GM23338 (cell line): ENCODE results near the gene PCDHGB3. TPM values are rescaled to one million over a fixed set of nuclear protein-coding genes. Genes with fewer than 3 reads are reported as not detected.

Experiments
- ATAC-seq: fragments of 200-7000 bp; cut with Tn5 transposase; 3 replicates; pipeline ENCODE4 v1.9.1; 2020
- DNase-seq: peaks from one replicate; pipeline ENCODE4 v3.0.0-alpha.2; 2015; ENCODE audit warnings: low spot score
- H2AFZ ChIP-seq: fragments of 200-600 bp; sonication (generic); 2 replicates; pipeline ENCODE4 v1.8.0; 2016; ENCODE audit warnings: antibody characterized with exemption, mild to moderate bottlenecking, moderate library complexity
- H3F3A ChIP-seq: fragments of 200-600 bp; sonication (generic); replicated peaks from 2 replicates; pipeline ENCODE4 v1.8.0; 2017; ENCODE audit warnings: antibody characterized with exemption, mixed run types, low read depth
- H3K27ac ChIP-seq: fragments of 200-600 bp; sonication (generic); 2 replicates; pipeline ENCODE4 v1.6.1; 2016; ENCODE audit warnings: low read depth
- H3K27me3 ChIP-seq: fragments of 200-600 bp; sonication (generic); 2 replicates; pipeline ENCODE4 v1.8.0; 2016; ENCODE audit warnings: mild to moderate bottlenecking, mixed run types, moderate library complexity; ENCODE audit not compliant: insufficient read depth
- H3K36me3 ChIP-seq: fragments of 200-600 bp; sonication (generic); 2 replicates; pipeline ENCODE4 v1.8.0; 2016; ENCODE audit warnings: mild to moderate bottlenecking; ENCODE audit not compliant: insufficient read depth
- H3K4me1 ChIP-seq: fragments of 200-600 bp; sonication (generic); 2 replicates; pipeline ENCODE4 v1.8.0; 2016; ENCODE audit warnings: mild to moderate bottlenecking, moderate library complexity; ENCODE audit not compliant: insufficient read depth
- H3K4me2 ChIP-seq: fragments of 200-600 bp; sonication (generic); 2 replicates; pipeline ENCODE4 v1.7.1; 2017; ENCODE audit warnings: mixed run types
- H3K4me3 ChIP-seq: fragments of 200-600 bp; sonication (generic); 2 replicates; pipeline ENCODE4 v1.6.1; 2016; ENCODE audit warnings: mixed run types
- H3K79me2 ChIP-seq: fragments of 200-600 bp; sonication (generic); replicated peaks from 2 replicates; pipeline ENCODE4 v1.8.0; 2017; ENCODE audit warnings: mild to moderate bottlenecking; ENCODE audit not compliant: insufficient read depth
- H3K9me2 ChIP-seq: fragments of 200-600 bp; sonication (generic); 2 replicates; pipeline ENCODE4 v1.8.0; 2017; ENCODE audit not compliant: insufficient read depth
- H4K20me1 ChIP-seq: fragments of 200-600 bp; sonication (generic); replicated peaks from 2 replicates; pipeline ENCODE4 v1.8.0; 2017; ENCODE audit warnings: mild to moderate bottlenecking; ENCODE audit not compliant: insufficient read depth
- H3K27ac Mint-ChIP-seq: 2 replicates; pipeline ENCODE4 v1.8.0; 2020; ENCODE audit warnings: inconsistent platforms, mild to moderate bottlenecking, moderate library complexity, mixed read lengths
- H3K27me3 Mint-ChIP-seq: 3 replicates; pipeline ENCODE4 v1.8.0; 2022; ENCODE audit warnings: low read depth, mild to moderate bottlenecking, moderate library complexity, mixed read lengths, inconsistent platforms; ENCODE audit not compliant: insufficient read depth, poor library complexity
- H3K36me3 Mint-ChIP-seq: 3 replicates; pipeline ENCODE4 v1.8.0; 2021; ENCODE audit warnings: low read depth, mild to moderate bottlenecking, inconsistent platforms, moderate library complexity, mixed read lengths
- H3K4me1 Mint-ChIP-seq: 3 replicates; pipeline ENCODE4 v1.8.0; 2020; ENCODE audit warnings: mild to moderate bottlenecking, inconsistent platforms, mixed read lengths
- H3K4me3 Mint-ChIP-seq: 3 replicates; pipeline ENCODE4 v1.8.0; 2021; ENCODE audit warnings: moderate library complexity, mild to moderate bottlenecking, inconsistent platforms, mixed read lengths
- H3K9me3 Mint-ChIP-seq: 3 replicates; pipeline ENCODE4 v1.8.0; 2020; ENCODE audit warnings: moderate library complexity, mild to moderate bottlenecking, inconsistent platforms, mixed read lengths
- CREB1 ChIP-seq: fragments of 250-450 bp; sonication (Bioruptor Pico); IDR thresholded peaks from 2 replicates; pipeline ENCODE4 v1.5.0; 2020; ENCODE audit warnings: low read depth, mild to moderate bottlenecking, moderate library complexity
- EZH2 ChIP-seq: fragments of 200-600 bp; sonication (generic); IDR thresholded peaks from one replicate; pipeline ENCODE4 v1.8.0; 2017; ENCODE audit warnings: antibody characterized with exemption, mild to moderate bottlenecking, low read depth; ENCODE audit not compliant: unreplicated experiment
- EZH2phosphoT487 ChIP-seq: fragments of 200-600 bp; sonication (generic); IDR thresholded peaks from one replicate; pipeline ENCODE4 v1.8.1; 2018; ENCODE audit warnings: antibody characterized with exemption; ENCODE audit not compliant: unreplicated experiment
- JUNB ChIP-seq: IDR thresholded peaks from one replicate; pipeline ENCODE4 v1.6.1; 2016; ENCODE audit warnings: antibody characterized with exemption; ENCODE audit not compliant: unreplicated experiment
- NANOG ChIP-seq: IDR thresholded peaks from 2 replicates; pipeline ENCODE4 v1.6.1; 2016; ENCODE audit warnings: antibody characterized with exemption, borderline replicate concordance
- POLR2AphosphoS5 ChIP-seq: IDR thresholded peaks from 2 replicates; pipeline ENCODE4 v1.6.1; 2016; ENCODE audit warnings: antibody characterized with exemption, low read depth
- REST ChIP-seq: IDR thresholded peaks from one replicate; pipeline ENCODE4 v1.6.1; 2018; ENCODE audit warnings: antibody characterized with exemption; ENCODE audit not compliant: unreplicated experiment
- STAT1 ChIP-seq: IDR thresholded peaks from one replicate; pipeline ENCODE4 v1.6.1; 2016; ENCODE audit warnings: antibody characterized with exemption; ENCODE audit not compliant: unreplicated experiment
- ZNF114 ChIP-seq: fragments of 250-450 bp; sonication (Bioruptor Pico); IDR thresholded peaks from 2 replicates; pipeline ENCODE4 v1.5.0; 2020; ENCODE audit warnings: mild to moderate bottlenecking, moderate library complexity
- ZNF331 ChIP-seq: fragments of 250-450 bp; sonication (Bioruptor Pico); IDR thresholded peaks from 2 replicates; pipeline ENCODE4 v1.5.0; 2020; ENCODE audit warnings: low read depth, mild to moderate bottlenecking, moderate library complexity
- ZNF462 ChIP-seq: fragments of 250-450 bp; sonication (Bioruptor Pico); IDR thresholded peaks from 2 replicates; pipeline ENCODE4 v1.5.0; 2020; ENCODE audit warnings: mild to moderate bottlenecking, moderate library complexity
- polyA plus RNA-seq: library from polyadenylated mRNA; unstranded; fragments of >200 nt; fragmentation: Nextera tagmentation; extraction: Ambion mirVana; gene quantifications from 2 replicates; pipeline ENCODE4 v1.2.1, GENCODE V29; 2016
- total RNA-seq: library from RNA; depleted of rRNA; stranded (reverse); fragments of >200 nt; shearing (Covaris generic); gene quantifications from 2 replicates; pipeline ENCODE4 v1.2.3, GENCODE V29; 2014
- TF ChIP-seq, protein P1 (sequence below), 2 experiments: fragments of 200-600 bp in 1 of 2; sonication (generic) in 1 of 2; conservative IDR thresholded peaks; 2 replicates each; pipeline versions ENCODE4 v1.5.1 to v1.6.1; 2016 to 2017; ENCODE audit warnings: antibody characterized with exemption in 2 of 2, low read depth in 2 of 2, mild to moderate bottlenecking in 2 of 2, moderate library complexity in 1 of 2
- TF ChIP-seq, protein P2 (sequence below): IDR thresholded peaks from 2 replicates; pipeline ENCODE4 v1.6.1; 2016; ENCODE audit warnings: antibody characterized with exemption

Gene PCDHGB3
- total and polyA plus RNA-seq, 2 experiments from 2014 or later: 0.24 to 5.8 TPM

DNA sequence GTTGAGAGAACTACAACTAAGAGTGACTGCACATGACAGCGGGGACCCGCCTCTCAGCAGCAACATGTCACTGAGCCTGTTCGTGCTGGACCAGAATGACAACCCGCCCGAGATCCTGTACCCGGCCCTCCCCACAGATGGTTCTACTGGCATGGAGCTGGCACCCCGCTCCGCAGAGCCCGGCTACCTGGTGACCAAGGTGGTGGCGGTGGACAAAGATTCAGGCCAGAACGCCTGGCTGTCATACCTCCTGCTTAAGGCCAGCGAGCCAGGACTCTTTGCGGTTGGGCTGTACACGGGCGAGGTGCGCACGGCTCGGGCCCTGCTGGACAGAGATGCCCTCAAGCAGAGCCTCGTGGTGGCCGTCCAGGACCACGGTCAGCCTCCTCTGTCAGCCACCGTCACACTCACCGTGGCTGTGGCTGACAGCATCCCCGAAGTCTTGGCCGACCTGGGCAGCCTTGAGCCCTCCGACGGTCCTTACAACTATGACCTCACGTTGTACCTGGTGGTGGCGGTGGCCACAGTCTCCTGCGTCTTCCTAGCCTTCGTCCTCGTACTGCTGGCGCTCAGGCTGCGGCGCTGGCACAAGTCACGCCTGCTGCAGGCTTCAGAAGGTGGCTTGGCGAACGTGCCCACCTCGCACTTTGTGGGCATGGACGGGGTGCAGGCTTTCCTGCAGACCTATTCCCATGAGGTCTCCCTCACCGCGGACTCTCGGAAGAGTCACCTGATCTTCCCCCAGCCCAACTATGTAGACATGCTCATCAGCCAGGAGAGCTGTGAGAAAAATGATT, 14.6 kb downstream of the PCDHGB3 start:
- Mint-ChIP-seq H3K4me3 (no peak overlapping the region), H3K27ac (no peak overlapping the region), H3K9me3 (peaks cover 71% of the 10 kb centered on the region), H3K36me3 (peaks cover 59% of the 10 kb centered on the region), H3K27me3 (peaks cover 10% of the 10 kb centered on the region), H3K4me1 (no peaks in the 10 kb centered on the region)
- no peaks in the 10 kb centered on the region for H4K20me1 ChIP-seq
- ATAC-seq (no peak), DNase-seq (no peak)
- no peak overlapping the region for H3K4me3 ChIP-seq
- no peaks in the 10 kb centered on the region for H3K9me2 ChIP-seq
- no peak overlapping the region for H2AFZ ChIP-seq
- peaks cover 7% of the 10 kb centered on the region; the same call in 1 of the 2 replicates for H3K27me3 ChIP-seq
- no peaks in the 10 kb centered on the region for H3F3A ChIP-seq
- no peak overlapping the region for H3K4me2 ChIP-seq
- H3K4me1 ChIP-seq: 0 out of 2 replicates have a peak, but pooled peaks cover 5% of the 10 kb centered on the region
- TF ChIP-seq POLR2AphosphoS5: no peak
- no peak for TF ChIP-seq EZH2
- no peak for TF ChIP-seq ZNF331 (CRISPR knock-in tag)
- TF ChIP-seq, protein P1, sequence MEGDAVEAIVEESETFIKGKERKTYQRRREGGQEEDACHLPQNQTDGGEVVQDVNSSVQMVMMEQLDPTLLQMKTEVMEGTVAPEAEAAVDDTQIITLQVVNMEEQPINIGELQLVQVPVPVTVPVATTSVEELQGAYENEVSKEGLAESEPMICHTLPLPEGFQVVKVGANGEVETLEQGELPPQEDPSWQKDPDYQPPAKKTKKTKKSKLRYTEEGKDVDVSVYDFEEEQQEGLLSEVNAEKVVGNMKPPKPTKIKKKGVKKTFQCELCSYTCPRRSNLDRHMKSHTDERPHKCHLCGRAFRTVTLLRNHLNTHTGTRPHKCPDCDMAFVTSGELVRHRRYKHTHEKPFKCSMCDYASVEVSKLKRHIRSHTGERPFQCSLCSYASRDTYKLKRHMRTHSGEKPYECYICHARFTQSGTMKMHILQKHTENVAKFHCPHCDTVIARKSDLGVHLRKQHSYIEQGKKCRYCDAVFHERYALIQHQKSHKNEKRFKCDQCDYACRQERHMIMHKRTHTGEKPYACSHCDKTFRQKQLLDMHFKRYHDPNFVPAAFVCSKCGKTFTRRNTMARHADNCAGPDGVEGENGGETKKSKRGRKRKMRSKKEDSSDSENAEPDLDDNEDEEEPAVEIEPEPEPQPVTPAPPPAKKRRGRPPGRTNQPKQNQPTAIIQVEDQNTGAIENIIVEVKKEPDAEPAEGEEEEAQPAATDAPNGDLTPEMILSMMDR (conservative IDR thresholded peaks at IDR 0.05; ENCODE audit: low read depth in 2 of 2): no peak
- TF ChIP-seq EZH2phosphoT487: no peak
- TF ChIP-seq ZNF462 (CRISPR knock-in tag): no peak
- TF ChIP-seq CREB1: no peak
- TF ChIP-seq JUNB: no peak
- TF ChIP-seq REST: no peak
- no peak for TF ChIP-seq ZNF114
- no peak for TF ChIP-seq NANOG
- no peak for TF ChIP-seq STAT1
- TF ChIP-seq, protein P2, sequence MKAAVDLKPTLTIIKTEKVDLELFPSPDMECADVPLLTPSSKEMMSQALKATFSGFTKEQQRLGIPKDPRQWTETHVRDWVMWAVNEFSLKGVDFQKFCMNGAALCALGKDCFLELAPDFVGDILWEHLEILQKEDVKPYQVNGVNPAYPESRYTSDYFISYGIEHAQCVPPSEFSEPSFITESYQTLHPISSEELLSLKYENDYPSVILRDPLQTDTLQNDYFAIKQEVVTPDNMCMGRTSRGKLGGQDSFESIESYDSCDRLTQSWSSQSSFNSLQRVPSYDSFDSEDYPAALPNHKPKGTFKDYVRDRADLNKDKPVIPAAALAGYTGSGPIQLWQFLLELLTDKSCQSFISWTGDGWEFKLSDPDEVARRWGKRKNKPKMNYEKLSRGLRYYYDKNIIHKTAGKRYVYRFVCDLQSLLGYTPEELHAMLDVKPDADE: no peak
- H3K27ac ChIP-seq: no peak overlapping the region
- H3K36me3 ChIP-seq: no peaks in the 10 kb centered on the region
- no peaks in the 10 kb centered on the region for H3K79me2 ChIP-seq
